Astrocyte of the cerebellum (primary cell): Measurements from ENCODE around the gene MIXL1.

Experiments used
- DNase-seq: peaks from one replicate; pipeline ENCODE4 v3.0.0-alpha.2; 2011; ENCODE audit warnings: low read depth
- H3K4me3 ChIP-seq: 2 replicates; pipeline ENCODE4 v1.5.1; 2011; ENCODE audit warnings: mild to moderate bottlenecking, low read depth, low read length, moderate library complexity
- in situ Hi-C: cut with HindIII; loops from 2 replicates; pipeline ENCODE4 v1.10.0; 2017; ENCODE audit warnings: low sequenced_read_pairs
- TF ChIP-seq, protein P1 (sequence below): IDR thresholded peaks from 2 replicates; pipeline ENCODE4 v1.5.1; 2012; ENCODE audit warnings: low read length, low read depth, moderate library complexity, mild to moderate bottlenecking; ENCODE audit errors: missing control alignments

MIXL1 gene

DNA sequence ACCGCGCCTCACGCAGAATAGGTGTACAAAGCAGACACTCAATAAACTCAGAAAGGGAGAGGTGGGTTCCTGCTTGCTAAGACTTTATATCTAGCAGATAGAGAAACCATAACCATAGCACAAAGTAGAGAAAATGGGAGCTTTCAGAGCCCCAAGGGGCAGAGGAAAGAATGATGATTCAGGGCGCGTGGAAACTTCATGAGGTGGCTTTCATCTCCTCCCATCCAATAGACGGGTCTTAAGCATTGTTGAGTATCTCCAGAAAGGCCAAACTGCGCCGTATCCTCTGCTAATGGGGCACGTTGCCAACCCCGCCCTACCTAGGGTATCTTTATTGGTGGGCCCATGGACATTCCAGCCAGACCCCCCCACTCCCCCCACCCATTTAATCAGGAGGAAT, 778 bp upstream of the MIXL1 start:
- TF ChIP-seq, protein P1, sequence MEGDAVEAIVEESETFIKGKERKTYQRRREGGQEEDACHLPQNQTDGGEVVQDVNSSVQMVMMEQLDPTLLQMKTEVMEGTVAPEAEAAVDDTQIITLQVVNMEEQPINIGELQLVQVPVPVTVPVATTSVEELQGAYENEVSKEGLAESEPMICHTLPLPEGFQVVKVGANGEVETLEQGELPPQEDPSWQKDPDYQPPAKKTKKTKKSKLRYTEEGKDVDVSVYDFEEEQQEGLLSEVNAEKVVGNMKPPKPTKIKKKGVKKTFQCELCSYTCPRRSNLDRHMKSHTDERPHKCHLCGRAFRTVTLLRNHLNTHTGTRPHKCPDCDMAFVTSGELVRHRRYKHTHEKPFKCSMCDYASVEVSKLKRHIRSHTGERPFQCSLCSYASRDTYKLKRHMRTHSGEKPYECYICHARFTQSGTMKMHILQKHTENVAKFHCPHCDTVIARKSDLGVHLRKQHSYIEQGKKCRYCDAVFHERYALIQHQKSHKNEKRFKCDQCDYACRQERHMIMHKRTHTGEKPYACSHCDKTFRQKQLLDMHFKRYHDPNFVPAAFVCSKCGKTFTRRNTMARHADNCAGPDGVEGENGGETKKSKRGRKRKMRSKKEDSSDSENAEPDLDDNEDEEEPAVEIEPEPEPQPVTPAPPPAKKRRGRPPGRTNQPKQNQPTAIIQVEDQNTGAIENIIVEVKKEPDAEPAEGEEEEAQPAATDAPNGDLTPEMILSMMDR: no peak
- no peak for DNase-seq
- in situ Hi-C loops: no loop called here
- H3K4me3 ChIP-seq: no peak overlapping the region

DNA sequence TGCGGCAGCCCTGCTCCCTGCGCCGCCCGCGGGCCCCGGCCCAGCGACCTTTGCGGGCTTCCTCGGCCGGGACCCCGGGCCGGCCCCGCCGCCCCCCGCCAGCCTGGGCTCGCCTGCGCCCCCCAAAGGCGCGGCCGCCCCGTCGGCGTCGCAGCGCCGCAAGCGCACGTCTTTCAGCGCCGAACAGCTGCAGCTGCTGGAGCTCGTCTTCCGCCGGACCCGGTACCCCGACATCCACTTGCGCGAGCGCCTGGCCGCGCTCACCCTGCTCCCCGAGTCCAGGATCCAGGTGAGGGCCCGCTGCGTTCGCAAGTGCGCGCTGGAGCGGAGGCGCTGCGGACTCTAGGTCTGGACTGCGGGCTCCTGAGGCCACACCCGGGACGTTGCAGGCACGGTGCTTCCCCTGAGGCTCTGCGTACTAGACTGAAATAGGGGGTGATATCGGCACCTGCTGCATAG, 351 bp downstream of the MIXL1 start:
- peak overlapping the region; percentile 49 for H3K4me3 ChIP-seq
- in situ Hi-C loops: no loop called here
- DNase-seq: no peak
- TF ChIP-seq, protein P1: no peak

DNA sequence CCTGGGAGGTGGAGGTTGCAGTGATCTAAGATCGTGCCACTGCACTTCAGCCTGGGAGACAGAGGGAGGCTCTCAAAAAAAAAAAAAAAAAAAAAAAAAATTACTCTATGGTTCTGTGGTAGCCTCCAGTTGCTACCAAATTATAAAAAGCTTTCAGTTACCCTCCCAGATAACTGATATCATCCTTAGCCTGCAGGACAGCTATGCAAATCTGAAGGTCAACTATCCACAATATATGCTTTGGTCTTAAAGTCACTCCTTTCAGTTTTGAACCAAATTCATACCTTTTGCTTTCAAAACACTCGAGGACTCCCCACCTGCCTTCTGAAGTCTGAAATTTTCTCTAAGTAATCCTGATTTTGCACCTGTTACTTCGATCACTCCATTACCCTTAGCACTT, 3.1 kb downstream of the MIXL1 start:
- TF ChIP-seq, protein P1: no peak
- in situ Hi-C loops: no loop called here
- DNase-seq: no peak
- no peak overlapping the region for H3K4me3 ChIP-seq

DNA sequence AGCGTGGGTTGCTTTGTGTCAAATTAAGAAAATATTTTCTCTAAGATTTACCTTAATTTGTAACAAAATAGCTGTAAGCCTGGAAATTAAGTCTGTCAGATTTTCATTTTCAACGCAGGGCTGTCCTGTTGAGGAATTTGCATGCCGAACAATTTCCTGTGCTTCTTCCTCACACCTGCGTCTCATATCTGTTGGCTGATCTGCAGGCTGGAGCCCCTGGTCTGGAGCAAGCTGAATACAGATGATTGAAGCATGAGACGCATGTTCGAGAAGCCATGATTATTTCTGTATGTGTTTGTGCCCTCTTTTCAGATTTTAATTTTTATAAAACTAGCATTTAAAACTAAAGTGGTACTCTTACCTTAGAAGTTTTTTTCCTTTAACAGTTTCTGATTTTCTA, 9.8 kb downstream of the MIXL1 start:
- H3K4me3 ChIP-seq: no peak overlapping the region
- in situ Hi-C loops: no loop called here
- DNase-seq: no peak
- TF ChIP-seq, protein P1: no peak

DNA sequence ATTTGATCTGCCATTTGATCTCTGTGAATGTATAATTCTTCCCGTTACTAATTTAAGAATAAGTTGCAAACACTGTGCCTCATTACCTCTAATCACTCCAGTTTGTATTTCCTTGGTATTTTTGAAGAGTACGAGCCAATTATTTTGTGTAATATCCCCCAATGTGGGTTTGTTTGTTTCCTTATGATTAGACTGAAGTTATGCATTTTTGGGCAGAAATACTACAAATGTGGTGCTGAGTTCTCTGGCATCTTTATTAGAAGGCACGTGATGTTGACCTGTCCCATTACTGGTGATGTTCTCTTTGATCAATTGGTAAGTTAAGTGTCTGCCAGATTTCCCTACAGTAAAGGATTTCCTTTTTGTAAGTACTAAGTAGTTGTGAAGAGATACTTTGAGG, 10.3 kb downstream of the MIXL1 start:
- no peak for DNase-seq
- TF ChIP-seq, protein P1: no peak
- no peak overlapping the region for H3K4me3 ChIP-seq
- in situ Hi-C loops: no loop called here

DNA sequence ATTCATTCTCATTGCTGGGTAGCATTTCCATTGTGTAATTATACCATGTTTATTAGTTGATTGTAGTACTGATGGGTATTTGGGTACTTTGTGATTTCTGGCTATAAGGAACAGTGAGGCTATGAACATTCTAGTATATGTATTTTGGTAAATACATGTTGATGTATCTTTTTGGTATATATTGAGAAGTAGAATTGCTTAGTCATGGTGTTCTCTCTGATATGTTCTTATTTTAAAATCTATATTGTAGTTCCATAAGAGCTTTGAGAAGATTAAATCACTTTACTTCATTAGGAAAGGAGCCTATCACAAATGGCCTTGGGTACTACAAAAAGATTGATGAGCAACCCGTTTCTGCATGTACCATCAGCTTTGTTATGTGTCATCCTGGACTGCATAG, 13.4 kb downstream of the MIXL1 start:
- DNase-seq: no peak
- TF ChIP-seq, protein P1: no peak
- in situ Hi-C loops: no loop called here
- no peak overlapping the region for H3K4me3 ChIP-seq

DNA sequence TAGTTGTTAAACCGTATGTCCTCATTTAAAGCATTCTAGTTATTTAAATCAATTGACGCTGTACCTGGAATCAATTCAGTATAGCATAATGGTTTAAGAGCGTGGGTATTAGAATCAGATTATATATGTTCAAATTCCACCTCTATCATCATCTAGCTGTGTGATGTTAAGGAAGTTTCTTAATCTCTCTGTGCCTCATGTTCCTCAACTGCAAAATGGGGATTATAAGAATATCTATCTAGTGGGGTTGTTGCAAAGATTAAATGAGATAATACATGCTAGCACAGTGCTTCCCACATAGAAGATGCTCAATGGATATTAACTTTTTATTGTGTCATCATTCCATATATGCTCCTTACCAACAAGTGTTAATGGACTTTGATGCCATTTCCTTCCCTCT, 16.0 kb downstream of the MIXL1 start:
- TF ChIP-seq, protein P1: no peak
- in situ Hi-C loops: no loop called here
- DNase-seq: no peak
- H3K4me3 ChIP-seq: no peak overlapping the region
